Spinal cord (tissue), 10 donors: ENCODE results near the gene YBX1. TPM values are rescaled to one million over a fixed set of nuclear protein-coding genes. Genes with fewer than 3 reads are reported as not detected.
"Not testable (repeated sequence)": the region's sequence is repeated elsewhere in the genome, so short reads cannot be mapped to it uniquely, and the experiment has no call there.

Experiments
- DNase-seq, 6 donors: peaks; one replicate each; pipeline versions ENCODE4 v3.0.0 to v3.0.0-alpha.2; 2013 to 2015; ENCODE audit warnings: low spot score in 6 of 6, low read depth in 4 of 6
- H3K27ac ChIP-seq: one replicate; pipeline ENCODE4 v1.5.1; 2013; ENCODE audit warnings: low read depth, low read length, control low read depth
- H3K27me3 ChIP-seq: one replicate; pipeline ENCODE4 v1.6.1; 2013; ENCODE audit warnings: low read length; ENCODE audit not compliant: control insufficient read depth, insufficient read depth
- H3K36me3 ChIP-seq: one replicate; pipeline ENCODE4 v1.6.1; 2013; ENCODE audit warnings: low read length; ENCODE audit not compliant: control insufficient read depth, insufficient read depth
- H3K4me1 ChIP-seq: one replicate; pipeline ENCODE4 v1.6.1; 2013; ENCODE audit warnings: low read length; ENCODE audit not compliant: control insufficient read depth, insufficient read depth
- H3K4me3 ChIP-seq: one replicate; pipeline ENCODE4 v1.5.1; 2013; ENCODE audit warnings: low read depth, low read length, control low read depth
- H3K9me3 ChIP-seq: one replicate; pipeline ENCODE4 v1.6.1; 2013; ENCODE audit warnings: low read length; ENCODE audit not compliant: control insufficient read depth, insufficient read depth
- WGBS: methylation state at CpG from one replicate; pipeline ENCODE4 v1.1.5; 2013; ENCODE audit warnings: missing lambda C conversion rate; ENCODE audit not compliant: insufficient coverage; 5-methylcytosine and 5-hydroxymethylcytosine counted together
- polyA plus RNA-seq, 2 donors: library from polyadenylated mRNA; unstranded; fragments of 120-200 nt; gene quantifications; one replicate each; pipeline ENCODE4 v1.2.1, GENCODE V29; 2013; ENCODE audit not compliant: insufficient read length in 2 of 2
- total RNA-seq, 2 donors: library from RNA; depleted of rRNA in 1 of 2; stranded (reverse); fragments of 120-200 nt in 1 of 2; fragments of >200 nt in 1 of 2; gene quantifications; one replicate each; pipeline versions ENCODE4 v1.2.3 to v1.2.4, GENCODE V29; 2013 to 2014
- donor health status: healthy.

YBX1 gene
- total and polyA plus RNA-seq, 4 donors = 455 to 1,579 (median 1,048) TPM

DNA sequence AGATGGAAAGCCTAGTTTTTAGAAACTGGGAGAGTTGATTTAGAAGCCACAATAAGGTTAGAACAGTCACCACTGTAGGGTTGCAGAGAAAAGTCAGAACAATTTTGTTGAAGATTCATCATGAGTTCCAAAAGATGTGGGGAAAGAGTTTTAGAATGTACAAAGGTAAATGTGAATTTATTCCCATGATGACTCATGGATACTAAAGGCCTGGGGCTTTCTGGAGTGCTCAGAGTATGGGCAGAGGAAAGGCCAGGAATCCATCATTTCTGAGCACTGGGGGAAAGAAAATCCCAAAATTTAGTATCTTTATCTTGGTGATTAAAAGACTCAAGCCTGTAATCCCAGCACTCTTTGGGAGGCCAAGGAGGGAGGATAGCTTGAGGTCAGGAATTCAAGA lies 17.8 kb downstream of the YBX1 start:
- Histone ChIP-seq H3K27me3 (no peaks in the 10 kb centered on the region), H3K9me3 (no peaks in the 10 kb centered on the region), H3K36me3 (peaks cover 40% of the 10 kb centered on the region), H3K4me3 (no peak overlapping the region), H3K4me1 (no peaks in the 10 kb centered on the region), H3K27ac (no peak overlapping the region)
- no peak for DNase-seq

DNA sequence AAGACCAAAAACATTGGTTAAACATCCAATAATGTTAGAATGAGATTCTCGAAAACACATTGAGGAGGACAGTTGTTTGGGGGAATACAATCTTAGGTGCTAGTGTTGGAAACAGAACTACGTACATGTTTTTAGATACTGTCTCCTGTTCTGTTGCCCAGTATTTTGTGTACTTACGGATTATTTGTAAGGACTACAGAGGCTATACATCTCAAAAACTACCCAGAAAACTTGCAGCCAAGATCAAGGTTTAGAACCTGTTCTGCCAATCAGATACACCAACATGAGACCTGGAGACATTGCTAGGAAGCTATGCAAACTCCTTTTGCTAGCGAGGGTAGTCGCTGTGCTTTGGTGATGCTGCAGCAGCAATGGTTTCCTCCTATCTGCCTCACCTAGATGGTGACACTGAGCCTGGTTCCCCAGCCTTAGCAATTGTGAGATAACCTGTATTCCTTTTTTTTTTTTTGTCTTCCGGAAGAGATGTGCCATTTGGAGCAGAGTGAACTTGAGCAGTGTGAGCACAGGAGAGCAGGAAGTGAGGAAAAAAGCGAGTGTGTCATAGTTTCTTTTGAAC lies 21.8 kb downstream of the YBX1 start:
- 100% methylated on average over 5 of the region's 7 CpGs for WGBS
- DNase-seq = no peak
- peaks cover 41% of the 10 kb centered on the region for H3K36me3 ChIP-seq
- no peak overlapping the region for H3K27ac ChIP-seq
- no peaks in the 10 kb centered on the region for H3K4me1 ChIP-seq
- no peaks in the 10 kb centered on the region for H3K27me3 ChIP-seq
- H3K4me3 ChIP-seq = no peak overlapping the region
- no peaks in the 10 kb centered on the region for H3K9me3 ChIP-seq

DNA sequence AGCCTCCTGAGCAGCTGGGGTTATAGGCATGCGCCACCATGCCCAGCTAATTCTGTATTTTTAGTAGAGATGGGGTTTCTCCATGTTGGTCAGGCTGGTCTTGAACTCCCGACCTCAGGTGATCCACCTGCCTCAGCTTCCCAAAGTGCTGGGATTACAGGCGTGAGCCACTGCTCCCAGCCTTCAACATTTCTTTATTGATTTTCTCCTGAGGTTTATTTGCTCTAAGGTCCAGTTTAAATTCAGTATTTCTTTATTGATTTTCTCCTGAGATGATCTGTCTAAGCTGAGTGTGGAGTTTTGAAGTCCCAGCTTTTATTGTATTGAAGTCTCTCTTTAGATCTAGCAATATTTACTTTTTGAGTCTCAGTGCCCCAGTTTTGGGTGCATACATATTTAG lies 30.6 kb downstream of the YBX1 start:
- H3K36me3 ChIP-seq = peaks cover 23% of the 10 kb centered on the region

DNA sequence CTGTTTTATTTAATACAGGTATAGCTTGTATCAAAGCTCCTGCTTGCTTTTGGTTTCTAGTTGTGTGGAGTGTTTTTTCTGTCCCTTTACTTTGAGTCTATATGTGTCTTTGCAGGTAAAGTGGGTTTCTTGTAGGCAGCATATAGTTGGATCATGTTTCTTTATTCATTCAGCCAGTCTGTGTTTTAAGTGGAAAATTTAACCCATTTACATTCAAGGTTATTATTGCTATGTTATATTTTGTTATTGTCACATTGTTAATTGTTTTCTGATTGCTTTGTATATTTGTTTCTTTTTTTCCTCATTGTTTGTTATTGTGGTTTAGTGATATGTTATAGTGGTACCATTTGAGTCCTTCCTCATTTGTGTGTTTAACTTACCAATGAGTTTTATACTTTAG lies 31.1 kb downstream of the YBX1 start:
- peaks cover 5% of the 10 kb centered on the region for H3K9me3 ChIP-seq
- no peak overlapping the region for H3K27ac ChIP-seq
- H3K36me3 ChIP-seq = peaks cover 25% of the 10 kb centered on the region
- H3K4me3 ChIP-seq = no peak overlapping the region
- H3K27me3 ChIP-seq = no peaks in the 10 kb centered on the region
- no peaks in the 10 kb centered on the region for H3K4me1 ChIP-seq
- no peak for DNase-seq

More for the DNA sequence above, 30.6 kb downstream of the YBX1 start:
- H3K4me3 ChIP-seq, H3K27me3 ChIP-seq, H3K9me3 ChIP-seq, H3K4me1 ChIP-seq, DNase-seq, H3K27ac ChIP-seq: not testable (repeated sequence)
- no CpG with 5 or more reads among the region's 3 CpGs for WGBS

DNA sequence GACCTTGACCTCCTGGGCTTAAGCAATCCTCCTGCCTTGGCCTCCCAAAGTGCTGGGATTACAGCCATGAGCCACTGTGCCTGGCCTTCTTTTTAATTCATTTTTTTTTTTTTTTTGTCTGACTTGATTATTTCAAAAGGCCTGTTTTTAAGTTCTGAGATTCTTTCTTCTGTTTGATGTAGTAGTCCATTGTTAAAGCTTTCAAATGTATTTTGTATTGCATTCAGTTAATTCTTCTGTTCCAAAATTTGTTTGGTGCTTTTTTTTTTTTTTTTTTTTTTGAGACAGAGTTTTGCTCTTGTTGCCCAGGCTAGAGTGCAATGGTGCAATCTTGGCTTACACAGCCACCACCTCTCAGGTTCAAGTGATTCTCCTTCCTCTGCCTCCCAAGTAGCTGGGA lies 32.2 kb downstream of the YBX1 start:
- H3K27me3 ChIP-seq, H3K4me1 ChIP-seq, H3K4me3 ChIP-seq, H3K9me3 ChIP-seq, H3K27ac ChIP-seq, DNase-seq: not testable (repeated sequence)
- H3K36me3 ChIP-seq = peaks cover 23% of the 10 kb centered on the region

DNA sequence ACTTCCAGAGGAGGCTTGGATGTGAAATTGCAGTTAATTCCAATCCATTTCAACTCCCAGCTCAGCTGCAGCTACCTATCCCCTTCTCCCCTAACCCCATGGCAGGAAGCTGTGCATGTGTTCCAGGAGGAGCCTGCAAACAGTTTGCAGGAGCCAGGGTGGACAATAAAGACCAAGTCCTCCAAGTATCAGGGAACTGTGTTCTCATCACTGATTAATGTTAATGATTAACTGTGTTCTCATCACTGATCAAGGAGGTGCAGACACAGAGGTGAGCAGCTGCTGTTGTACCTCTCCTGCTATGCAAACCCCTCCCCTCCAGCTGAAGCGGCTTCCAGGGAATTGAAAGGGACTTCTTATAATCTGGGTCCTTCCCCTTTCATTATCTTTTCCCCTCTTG lies 38.6 kb downstream of the YBX1 start:
- DNase-seq = no peak
- no peak overlapping the region for H3K4me3 ChIP-seq
- no peaks in the 10 kb centered on the region for H3K4me1 ChIP-seq
- peaks cover 2% of the 10 kb centered on the region for H3K9me3 ChIP-seq
- no peaks in the 10 kb centered on the region for H3K27me3 ChIP-seq
- no peak overlapping the region for H3K27ac ChIP-seq
- 88% methylated on average over 1 of the region's 1 CpG for WGBS
- peaks cover 9% of the 10 kb centered on the region for H3K36me3 ChIP-seq

DNA sequence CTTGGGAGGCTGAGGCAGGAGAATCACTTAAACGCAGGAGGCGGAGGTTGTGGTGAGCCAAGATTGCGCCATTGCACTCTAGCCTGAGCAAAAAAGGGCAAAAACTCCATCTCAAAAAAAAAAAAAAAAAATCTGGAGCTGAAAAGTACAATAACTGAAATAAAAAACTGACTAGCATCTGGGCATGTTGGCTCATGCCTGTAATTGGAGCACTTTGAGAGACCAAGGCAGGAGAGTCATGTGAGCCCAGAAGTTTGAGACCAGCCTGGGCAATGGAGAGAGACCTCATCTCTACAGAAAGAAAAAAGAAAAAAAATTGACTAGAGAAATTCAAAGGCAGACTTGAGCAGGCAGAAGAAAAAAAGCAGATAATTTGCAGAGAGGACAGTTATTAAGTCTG lies 39.7 kb downstream of the YBX1 start:
- peaks cover 8% of the 10 kb centered on the region for H3K36me3 ChIP-seq
- H3K4me3 ChIP-seq = no peak overlapping the region
- no peak overlapping the region for H3K27ac ChIP-seq
- DNase-seq = no peak
- H3K27me3 ChIP-seq = no peaks in the 10 kb centered on the region
- H3K9me3 ChIP-seq = peaks cover 2% of the 10 kb centered on the region
- WGBS = no CpG with 5 or more reads among the region's 3 CpGs
- H3K4me1 ChIP-seq = no peaks in the 10 kb centered on the region

DNA sequence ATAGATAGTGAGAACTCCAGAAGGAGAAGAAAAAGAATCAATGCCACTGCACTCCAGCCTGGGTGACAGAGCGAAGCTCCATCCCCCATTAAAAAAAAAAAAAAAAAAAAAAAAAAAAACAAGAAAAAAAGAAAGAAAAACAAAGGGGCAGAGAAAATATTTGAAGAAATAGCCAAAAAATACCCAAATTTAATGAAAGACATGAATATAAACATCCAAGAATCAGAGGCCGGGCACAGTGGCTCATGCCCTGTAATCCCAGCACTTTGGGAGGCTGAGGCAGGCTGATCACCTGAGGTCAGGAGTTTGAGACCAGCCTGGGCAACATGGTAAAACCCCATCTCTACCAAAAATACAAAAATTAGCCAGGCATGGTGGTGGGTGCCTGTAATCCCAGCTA lies 40.2 kb downstream of the YBX1 start:
- H3K4me3 ChIP-seq, DNase-seq, H3K27me3 ChIP-seq, H3K27ac ChIP-seq, H3K36me3 ChIP-seq, H3K4me1 ChIP-seq, H3K9me3 ChIP-seq: not testable (repeated sequence)
- 100% methylated on average over 1 of the region's 2 CpGs for WGBS

DNA sequence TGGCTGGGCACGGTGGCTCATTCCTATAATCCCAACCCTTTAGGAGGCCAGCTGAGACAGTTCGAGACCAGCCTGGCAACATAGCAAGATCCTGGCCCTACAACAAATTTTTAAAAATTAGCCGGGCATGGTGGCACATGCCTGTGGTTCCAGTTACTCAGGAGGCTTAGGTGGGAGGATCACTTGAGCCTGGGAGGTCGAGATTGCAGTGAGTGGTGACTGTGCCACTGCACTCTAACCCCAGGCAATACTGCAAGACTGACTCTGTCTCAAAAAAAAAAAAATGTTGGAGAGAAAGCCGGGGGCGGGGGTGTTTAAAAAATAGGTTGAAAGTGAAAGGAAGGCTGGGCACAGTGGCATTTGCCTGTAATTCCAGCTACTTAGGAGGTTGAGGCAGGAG lies 41.3 kb downstream of the YBX1 start:
- no peaks in the 10 kb centered on the region for H3K4me1 ChIP-seq
- no peak for DNase-seq
- H3K27ac ChIP-seq = no peak overlapping the region
- no peaks in the 10 kb centered on the region for H3K27me3 ChIP-seq
- peaks cover 2% of the 10 kb centered on the region for H3K9me3 ChIP-seq
- WGBS = 64% methylated on average over 3 of the region's 6 CpGs
- no peak overlapping the region for H3K4me3 ChIP-seq
- no peaks in the 10 kb centered on the region for H3K36me3 ChIP-seq

DNA sequence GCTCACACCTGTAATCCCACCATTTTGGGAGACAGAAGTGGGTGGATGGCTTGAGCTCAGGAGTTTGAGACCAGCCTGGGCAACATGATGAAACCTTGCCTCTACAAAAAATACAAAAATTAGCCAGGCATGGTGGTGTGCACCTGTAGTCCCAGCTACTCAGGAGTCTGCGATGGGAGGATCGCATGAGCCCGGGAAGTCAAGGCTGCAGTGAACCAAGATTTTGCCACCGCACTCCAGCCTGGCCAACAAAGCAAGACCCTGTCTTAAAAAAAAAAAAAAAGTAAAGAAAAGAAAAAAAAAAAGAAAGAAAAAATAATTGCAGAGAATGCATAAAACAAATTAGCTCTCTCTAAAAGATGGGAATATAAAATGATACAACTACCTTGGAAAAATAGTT lies 43.6 kb downstream of the YBX1 start:
- H3K27ac ChIP-seq, H3K4me3 ChIP-seq, H3K4me1 ChIP-seq, H3K9me3 ChIP-seq, H3K27me3 ChIP-seq, DNase-seq, H3K36me3 ChIP-seq: not testable (repeated sequence)
- no CpG with 5 or more reads among the region's 4 CpGs for WGBS
